PFSK-1 (cell line): Measurements from ENCODE around the gene UNC5B.

Source experiments
- FOXP2 ChIP-seq: optimal IDR thresholded peaks from 2 replicates; pipeline ENCODE3; 2011; ENCODE audit warnings: borderline replicate concordance, control low read depth, inconsistent platforms; ENCODE audit not compliant: insufficient read depth; ENCODE audit errors: extremely low read length, extremely low read depth
- POLR2AphosphoS5 ChIP-seq: IDR thresholded peaks from 2 replicates; pipeline ENCODE4 v1.6.1; 2012; ENCODE audit warnings: low read depth, mild to moderate bottlenecking, control low read depth, low read length, moderate library complexity
- SIN3A ChIP-seq: IDR thresholded peaks from 2 replicates; pipeline ENCODE4 v1.6.1; 2012; ENCODE audit warnings: mild to moderate bottlenecking, low read length, moderate library complexity, borderline replicate concordance; ENCODE audit not compliant: insufficient read depth
- TAF1 ChIP-seq: IDR thresholded peaks from 2 replicates; pipeline ENCODE4 v1.6.1; 2012; ENCODE audit warnings: low read length, control low read depth, borderline replicate concordance; ENCODE audit not compliant: insufficient read depth
- TF ChIP-seq, protein P1 (sequence below), 2 experiments: IDR thresholded peaks; 2 replicates each; pipeline versions ENCODE4 v1.6.1 to v1.8.0; 2011 to 2012; ENCODE audit warnings: low read depth in 2 of 2, low read length in 2 of 2, control low read depth in 1 of 2, inconsistent platforms in 1 of 2, mild to moderate bottlenecking in 1 of 2, moderate library complexity in 1 of 2; ENCODE audit not compliant: insufficient read depth in 1 of 2

DNA sequence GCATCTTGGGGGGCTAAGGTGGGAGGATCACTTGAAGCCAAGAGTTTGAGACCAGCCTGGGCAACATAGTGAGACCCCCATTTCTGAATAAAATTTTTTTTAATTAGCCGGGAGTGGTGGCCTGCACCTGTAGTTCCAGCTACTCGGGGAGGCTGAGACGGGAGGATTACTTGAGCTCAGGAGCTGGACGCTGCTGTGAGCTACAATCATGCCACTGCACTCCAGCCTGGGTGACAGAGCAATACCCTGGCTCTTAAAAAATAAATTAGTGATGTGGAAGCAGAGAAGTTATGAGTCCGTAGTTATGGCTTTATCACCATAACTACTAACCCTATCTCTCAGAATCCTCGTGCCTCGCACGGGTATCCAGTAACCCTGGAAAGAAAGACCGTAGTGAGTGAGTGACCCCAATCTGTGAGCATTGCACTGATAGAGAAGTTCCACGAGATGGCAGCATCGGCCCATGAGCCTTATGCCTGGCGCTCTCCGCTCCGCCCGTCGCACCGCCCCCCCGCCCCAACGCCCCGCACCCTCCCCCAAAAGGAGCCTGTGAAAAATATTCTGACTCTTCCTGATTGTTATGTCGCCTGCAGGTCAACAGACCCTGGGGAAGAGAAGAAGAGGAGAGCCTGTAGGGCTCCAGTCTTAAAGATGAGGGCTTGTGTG lies 101.8 kb downstream of the UNC5B start:
- TF ChIP-seq POLR2AphosphoS5 (no peak), TAF1 (no peak), FOXP2 (no peak), SIN3A (no peak)
- TF ChIP-seq, protein P1, sequence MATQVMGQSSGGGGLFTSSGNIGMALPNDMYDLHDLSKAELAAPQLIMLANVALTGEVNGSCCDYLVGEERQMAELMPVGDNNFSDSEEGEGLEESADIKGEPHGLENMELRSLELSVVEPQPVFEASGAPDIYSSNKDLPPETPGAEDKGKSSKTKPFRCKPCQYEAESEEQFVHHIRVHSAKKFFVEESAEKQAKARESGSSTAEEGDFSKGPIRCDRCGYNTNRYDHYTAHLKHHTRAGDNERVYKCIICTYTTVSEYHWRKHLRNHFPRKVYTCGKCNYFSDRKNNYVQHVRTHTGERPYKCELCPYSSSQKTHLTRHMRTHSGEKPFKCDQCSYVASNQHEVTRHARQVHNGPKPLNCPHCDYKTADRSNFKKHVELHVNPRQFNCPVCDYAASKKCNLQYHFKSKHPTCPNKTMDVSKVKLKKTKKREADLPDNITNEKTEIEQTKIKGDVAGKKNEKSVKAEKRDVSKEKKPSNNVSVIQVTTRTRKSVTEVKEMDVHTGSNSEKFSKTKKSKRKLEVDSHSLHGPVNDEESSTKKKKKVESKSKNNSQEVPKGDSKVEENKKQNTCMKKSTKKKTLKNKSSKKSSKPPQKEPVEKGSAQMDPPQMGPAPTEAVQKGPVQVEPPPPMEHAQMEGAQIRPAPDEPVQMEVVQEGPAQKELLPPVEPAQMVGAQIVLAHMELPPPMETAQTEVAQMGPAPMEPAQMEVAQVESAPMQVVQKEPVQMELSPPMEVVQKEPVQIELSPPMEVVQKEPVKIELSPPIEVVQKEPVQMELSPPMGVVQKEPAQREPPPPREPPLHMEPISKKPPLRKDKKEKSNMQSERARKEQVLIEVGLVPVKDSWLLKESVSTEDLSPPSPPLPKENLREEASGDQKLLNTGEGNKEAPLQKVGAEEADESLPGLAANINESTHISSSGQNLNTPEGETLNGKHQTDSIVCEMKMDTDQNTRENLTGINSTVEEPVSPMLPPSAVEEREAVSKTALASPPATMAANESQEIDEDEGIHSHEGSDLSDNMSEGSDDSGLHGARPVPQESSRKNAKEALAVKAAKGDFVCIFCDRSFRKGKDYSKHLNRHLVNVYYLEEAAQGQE (IDR thresholded peaks at IDR 0.05; ENCODE audit: insufficient read depth in 1 of 2, low read depth in 2 of 2, low read length in 2 of 2): no peak
